ENCODE results near the gene MUSTN1.

The MUSTN1 gene

GRCh38 chr3:52879090-52879489 is 44.3 kb upstream of the MUSTN1 start:
- Histone ChIP-seq H3K4me1 (ENCODE audit: insufficient read depth, low read length) (peaks cover 3% of the 10 kb centered on the region; the same call in 1 of the 2 replicates), H3K9ac (ENCODE audit: low read depth, low read length) (no peak overlapping the region), H3K9me3 (ENCODE audit: insufficient read depth, low read length, severe bottlenecking) (no peaks in the 10 kb centered on the region), H3K79me2 (ENCODE audit: insufficient read depth, low read length) (peaks cover 7% of the 10 kb centered on the region; the same call in 1 of the 2 replicates), H4K20me1 (ENCODE audit: insufficient read depth, low read length) (peaks cover 13% of the 10 kb centered on the region), H3K36me3 (ENCODE audit: insufficient read depth, low read length) (no peaks in the 10 kb centered on the region), H2AFZ (ENCODE audit: low read depth, low read length) (no peak overlapping the region), H3K4me2 (ENCODE audit: insufficient read depth, low read length) (no peak overlapping the region), H3K27ac (ENCODE audit: low read length) (no peak overlapping the region), H3K27me3 (ENCODE audit: insufficient read depth, low read length, poor library complexity) (no peaks in the 10 kb centered on the region), H3K4me3 (ENCODE audit: low read depth in 1 of 2, low read length in 2 of 2) (no peak overlapping the region)
- ATAC-seq (ENCODE audit: insufficient read depth, low read depth), result no peak
- no peak for DNase-seq
- TF ChIP-seq CTCF (IDR thresholded peaks at IDR 0.05; ENCODE audit: borderline replicate concordance, extremely low read depth, low read length, poor library complexity, severe bottlenecking) (no peak), EZH2 (IDR thresholded peaks at IDR 0.05; ENCODE audit: borderline replicate concordance, low read depth, low read length, severe bottlenecking) (no peak)

GRCh38 chr3:52877085-52877484 is 42.3 kb upstream of the MUSTN1 start:
- peaks cover 13% of the 10 kb centered on the region for H4K20me1 ChIP-seq (ENCODE audit: insufficient read depth, low read length)
- ATAC-seq (ENCODE audit: insufficient read depth, low read depth) (no peak), DNase-seq (no peak)
- H3K27me3 ChIP-seq (ENCODE audit: insufficient read depth, low read length, poor library complexity), result no peaks in the 10 kb centered on the region
- no peak overlapping the region for H2AFZ ChIP-seq (ENCODE audit: low read depth, low read length)
- H3K4me2 ChIP-seq (ENCODE audit: insufficient read depth, low read length), result no peak overlapping the region
- no peaks in the 10 kb centered on the region for H3K36me3 ChIP-seq (ENCODE audit: insufficient read depth, low read length)
- TF ChIP-seq EZH2 (IDR thresholded peaks at IDR 0.05; ENCODE audit: borderline replicate concordance, low read depth, low read length, severe bottlenecking) (no peak), CTCF (IDR thresholded peaks at IDR 0.05; ENCODE audit: borderline replicate concordance, extremely low read depth, low read length, poor library complexity, severe bottlenecking) (no peak)
- peaks cover 8% of the 10 kb centered on the region; the same call in 1 of the 2 replicates for H3K4me1 ChIP-seq (ENCODE audit: insufficient read depth, low read length)
- no peaks in the 10 kb centered on the region for H3K9me3 ChIP-seq (ENCODE audit: insufficient read depth, low read length, severe bottlenecking)
- peaks cover 7% of the 10 kb centered on the region; the same call in 1 of the 2 replicates for H3K79me2 ChIP-seq (ENCODE audit: insufficient read depth, low read length)
- H3K27ac ChIP-seq (ENCODE audit: low read length), result no peak overlapping the region
- H3K4me3 ChIP-seq (ENCODE audit: low read depth in 1 of 2, low read length in 2 of 2), result no peak overlapping the region
- no peak overlapping the region for H3K9ac ChIP-seq (ENCODE audit: low read depth, low read length)

- no peaks in the 10 kb centered on the region for H3K36me3 ChIP-seq (ENCODE audit: insufficient read depth, low read length)
- H3K4me3 ChIP-seq (ENCODE audit: low read depth in 1 of 2, low read length in 2 of 2), result no peak overlapping the region
- ATAC-seq (ENCODE audit: insufficient read depth, low read depth), result peak; percentile 85
- peaks cover 12% of the 10 kb centered on the region; the same call in 1 of the 2 replicates for H3K4me1 ChIP-seq (ENCODE audit: insufficient read depth, low read length)
- no peaks in the 10 kb centered on the region for H3K9me3 ChIP-seq (ENCODE audit: insufficient read depth, low read length, severe bottlenecking)
- H3K79me2 ChIP-seq (ENCODE audit: insufficient read depth, low read length), result peaks cover 7% of the 10 kb centered on the region; the same call in 1 of the 2 replicates
- H2AFZ ChIP-seq (ENCODE audit: low read depth, low read length), result no peak overlapping the region
- TF ChIP-seq EZH2 (IDR thresholded peaks at IDR 0.05; ENCODE audit: borderline replicate concordance, low read depth, low read length, severe bottlenecking) (no peak), CTCF (IDR thresholded peaks at IDR 0.05; ENCODE audit: borderline replicate concordance, extremely low read depth, low read length, poor library complexity, severe bottlenecking) (no peak)
- H4K20me1 ChIP-seq (ENCODE audit: insufficient read depth, low read length), result peaks cover 16% of the 10 kb centered on the region
- H3K4me2 ChIP-seq (ENCODE audit: insufficient read depth, low read length), result no peak overlapping the region
- H3K27ac ChIP-seq (ENCODE audit: low read length), result no peak overlapping the region
- H3K27me3 ChIP-seq (ENCODE audit: insufficient read depth, low read length, poor library complexity), result no peaks in the 10 kb centered on the region
- peak; percentile 44 for DNase-seq
- no peak overlapping the region for H3K9ac ChIP-seq (ENCODE audit: low read depth, low read length)
These were observed 40.2 kb upstream of the MUSTN1 start for GRCh38 chr3:52874864-52875587.

Measured in DND-41 (cell line).